Stimulated activated CD8-positive, alpha-beta memory T cell treated with anti-CD3 and anti-CD28 coated beads, Interleukin-2, amount 100 ng/mL, for 48 hours (primary cell): ENCODE measurements around the gene CATSPERB.
"Not testable (repeated sequence)": the region's sequence is repeated elsewhere in the genome, so short reads cannot be mapped to it uniquely, and the experiment has no call there.

ENCODE experiments used
- DNase-seq, 2 donors: peaks; one replicate each; pipeline ENCODE4 v3.0.0-alpha.2; 2020; ENCODE audit warnings: low read depth in 2 of 2

The CATSPERB gene, protein sequence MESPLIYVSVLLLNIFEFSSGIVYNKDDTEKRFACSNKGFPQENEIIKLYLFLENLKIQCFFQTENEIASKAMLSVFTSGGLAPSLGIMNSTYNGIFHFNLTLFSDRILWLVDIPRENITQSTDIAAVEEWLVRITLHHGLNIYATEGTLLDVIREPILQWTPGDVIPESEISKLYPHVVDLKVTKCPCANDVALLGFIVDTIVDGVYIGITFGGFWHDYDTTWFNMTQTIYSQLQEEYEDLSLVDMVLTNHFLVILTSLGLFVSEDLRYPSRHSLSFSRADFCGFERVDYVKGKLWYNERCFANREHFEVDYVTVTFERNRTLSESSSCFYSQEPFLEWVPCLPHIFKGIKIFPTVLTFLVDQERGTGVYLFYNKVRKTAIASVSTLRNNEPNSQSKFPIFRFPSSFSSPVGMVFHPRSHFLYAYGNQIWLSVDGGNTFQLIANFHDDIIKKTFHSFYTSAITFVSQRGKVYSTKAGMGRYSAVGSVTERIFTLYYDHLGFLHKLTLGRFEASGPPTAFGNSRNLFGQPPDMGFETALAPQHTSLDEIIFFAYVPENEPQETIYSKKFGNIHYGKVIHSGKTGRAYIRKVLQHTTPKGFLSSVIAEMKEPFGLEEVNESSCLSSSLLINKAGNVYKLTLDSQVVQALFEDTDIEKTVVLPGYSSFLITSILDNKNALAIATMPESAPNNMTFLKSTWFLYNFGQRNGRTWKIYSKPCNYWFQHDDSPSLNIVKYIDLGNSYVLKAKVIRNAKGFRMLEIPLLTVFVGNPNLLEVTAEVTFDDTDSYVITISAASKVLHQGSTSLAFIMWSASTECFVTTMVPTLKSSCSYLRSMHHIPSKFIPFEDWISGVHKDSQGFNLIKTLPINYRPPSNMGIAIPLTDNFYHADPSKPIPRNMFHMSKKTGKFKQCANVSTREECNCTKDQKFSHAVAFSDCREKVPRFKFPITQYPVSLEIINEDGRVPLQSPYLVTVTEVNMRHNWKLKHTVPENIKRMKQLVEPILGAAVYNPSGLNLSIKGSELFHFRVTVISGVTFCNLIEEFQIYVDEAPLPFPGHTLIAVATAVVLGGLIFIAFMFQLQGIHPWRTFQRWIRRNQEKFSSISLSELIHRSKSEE

DNA sequence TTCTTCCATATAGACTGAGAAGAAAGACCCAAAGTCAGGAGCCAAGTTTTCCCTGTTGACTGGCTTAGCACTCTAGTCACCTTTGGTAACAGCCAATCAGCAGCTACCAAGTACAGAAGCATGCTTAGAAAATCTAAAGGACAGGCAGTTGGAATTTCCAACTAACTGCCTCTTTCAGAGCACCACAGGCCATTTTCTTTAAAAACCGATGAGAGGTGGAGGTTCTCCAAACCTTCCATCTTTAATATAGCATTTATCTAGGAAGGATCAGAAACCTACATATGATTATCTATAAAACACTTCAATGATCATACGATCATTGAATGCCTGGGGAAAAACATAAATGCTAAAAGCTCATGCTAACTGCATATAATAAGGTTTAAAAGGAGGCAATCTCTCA is at the start of gene CATSPERB:
TSS of gene CATSPERB (minus strand) at position 101 of the 400 bp plus-strand sequence. CDS start 2,607 bp downstream, outside the sequence.
- no peak for DNase-seq

DNA sequence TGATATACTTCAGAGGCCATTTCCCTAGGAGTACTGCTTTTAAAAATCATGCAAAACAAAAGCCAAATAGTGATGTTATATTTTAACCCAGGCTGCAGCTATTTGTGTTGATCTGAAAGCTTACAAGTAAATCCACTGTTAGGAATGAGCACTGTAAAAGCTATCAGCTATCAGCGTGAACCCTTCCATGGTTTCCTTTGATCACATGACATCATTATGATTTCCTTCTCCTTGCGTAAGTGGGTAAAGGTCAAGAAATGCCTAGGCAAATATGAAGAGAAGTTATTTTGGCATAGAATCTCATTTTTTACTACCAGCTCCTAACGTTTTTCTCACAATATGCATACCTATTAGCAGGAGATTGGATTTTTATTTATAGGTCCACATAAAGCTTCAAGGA is 48.6 kb upstream of the CATSPERB start:
- DNase-seq: no peak

DNA sequence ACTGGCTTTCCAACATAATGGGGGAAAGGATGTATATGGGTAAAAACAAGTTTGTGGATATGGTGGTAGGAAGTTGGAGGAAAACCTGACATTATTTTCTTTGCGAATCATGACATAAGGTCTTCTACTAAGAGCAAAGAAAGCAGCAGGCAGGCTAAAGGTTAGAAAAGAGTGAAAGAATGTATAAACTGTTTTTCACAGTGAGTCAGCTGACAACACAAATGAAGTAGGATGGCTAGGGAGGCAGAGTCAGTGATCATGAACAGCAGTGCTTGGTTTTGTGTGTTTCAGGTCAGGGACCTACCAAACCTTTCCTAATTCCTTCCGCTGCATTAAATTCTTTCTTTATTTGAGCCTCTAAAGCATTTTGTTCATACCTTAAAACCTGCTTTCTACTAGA is 46.3 kb upstream of the CATSPERB start:
- DNase-seq: no peak

DNA sequence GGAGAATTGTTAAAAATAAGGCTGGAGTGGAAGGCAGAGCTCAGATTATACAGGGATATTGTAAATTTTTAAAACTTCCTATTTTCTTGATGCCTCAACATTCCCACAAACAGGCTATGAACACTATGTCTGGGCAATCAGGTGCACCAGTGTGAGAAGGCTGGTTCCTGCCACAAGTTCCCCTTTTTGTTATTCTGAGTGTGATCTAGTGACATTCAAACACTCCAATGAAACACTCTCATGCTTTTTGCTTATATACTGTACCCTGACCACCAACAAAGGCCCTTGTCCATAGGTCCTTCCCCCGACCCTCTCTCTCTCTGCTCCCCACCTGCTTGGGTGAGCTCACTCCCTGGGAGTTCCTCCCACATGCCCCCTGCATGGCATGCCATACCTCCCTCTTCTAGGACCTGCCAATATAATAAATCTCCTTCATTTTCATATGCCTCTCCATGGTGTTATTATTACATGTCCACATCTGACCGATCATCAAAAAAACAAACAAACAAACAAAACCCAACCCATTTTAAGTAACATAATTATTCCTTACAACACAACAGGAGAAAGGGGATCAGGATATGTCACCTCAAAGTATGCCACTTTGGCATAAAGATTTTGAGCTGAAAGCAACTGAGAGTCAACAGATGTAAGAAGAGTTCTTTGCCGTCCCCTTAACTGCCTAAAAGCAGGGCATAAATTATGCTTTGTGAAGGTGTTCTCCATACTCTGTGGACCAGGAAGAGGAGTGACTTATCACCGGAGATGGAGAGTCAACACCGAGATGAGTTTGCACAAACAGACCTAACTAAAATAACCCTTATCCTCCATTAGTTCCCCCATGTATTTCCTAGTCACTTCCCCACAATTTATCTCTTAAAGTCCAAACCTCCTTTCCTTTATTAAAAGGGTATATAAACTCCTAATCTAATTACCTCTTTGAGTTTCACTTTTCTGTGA is 42.5 kb upstream of the CATSPERB start:
- DNase-seq: no peak

DNA sequence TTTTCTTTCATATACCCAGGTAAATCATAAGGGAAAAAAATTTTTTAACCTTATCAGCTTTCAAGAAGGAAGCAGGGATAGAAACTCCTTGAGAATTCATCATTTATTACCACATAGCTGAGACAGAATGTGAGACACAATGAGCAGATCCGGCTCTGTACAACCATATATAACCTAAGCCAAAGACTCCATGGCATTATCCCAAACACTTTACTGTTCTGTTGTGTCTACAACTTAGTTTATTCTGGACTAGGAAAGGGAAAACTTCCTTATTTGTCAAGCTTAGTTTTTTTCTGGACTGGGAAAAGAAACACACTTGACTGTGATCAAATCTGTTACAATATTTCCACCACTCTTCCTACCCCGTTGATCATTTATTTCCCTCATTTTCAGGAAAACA is 38.3 kb upstream of the CATSPERB start:
- DNase-seq: no peak

DNA sequence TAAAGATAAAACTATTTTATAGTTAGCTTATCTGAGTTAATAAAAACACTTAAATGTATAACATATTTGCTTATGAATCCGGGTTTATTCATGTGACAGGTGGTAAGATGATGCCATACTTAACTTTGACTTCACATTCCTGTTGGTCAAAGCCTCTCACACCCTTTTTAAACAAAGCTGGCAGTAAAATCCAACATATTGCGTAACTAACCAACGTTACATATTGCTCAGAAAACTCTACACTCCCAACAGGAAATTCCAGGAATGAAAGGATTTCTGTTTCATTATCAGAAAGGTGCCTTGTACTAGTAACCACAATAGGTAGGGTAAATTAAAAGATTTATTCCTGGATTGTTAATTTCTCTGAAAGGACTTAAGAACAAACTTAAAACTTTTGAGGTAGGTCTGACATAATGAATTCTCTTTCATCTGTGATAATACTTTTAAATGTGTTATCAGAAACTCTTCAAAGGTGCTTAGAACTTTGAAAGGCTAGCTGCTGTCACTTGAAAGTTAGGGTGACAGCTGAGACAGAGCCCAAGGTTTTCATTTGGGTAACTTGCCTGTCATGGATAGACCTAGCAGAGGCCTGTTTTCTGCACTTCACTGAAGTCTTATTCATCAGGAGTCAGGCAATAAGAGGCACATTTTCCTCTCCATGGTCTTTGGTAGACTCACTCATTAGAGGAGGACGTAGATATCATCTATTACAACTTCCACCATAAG is 23.8 kb upstream of the CATSPERB start:
- DNase-seq: no peak

DNA sequence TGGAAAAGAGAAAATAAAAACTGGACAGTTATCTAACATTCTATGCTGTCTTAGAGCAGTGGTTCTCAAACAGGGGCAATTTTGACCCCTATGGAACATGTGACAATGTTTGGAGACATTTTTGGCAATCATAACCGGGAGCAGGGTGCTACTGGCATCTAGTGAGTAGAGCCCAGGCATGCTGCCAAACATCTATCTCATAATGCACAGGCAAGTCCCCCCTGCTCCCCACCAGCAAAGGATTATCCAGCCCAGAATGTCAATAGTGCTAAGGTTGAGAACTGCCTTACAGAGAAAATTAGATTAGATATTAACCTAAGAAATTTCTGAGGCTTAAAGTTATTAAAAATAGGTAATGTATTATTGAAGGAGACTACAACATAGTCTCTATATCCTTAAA is 22.9 kb upstream of the CATSPERB start:
- no peak for DNase-seq

DNA sequence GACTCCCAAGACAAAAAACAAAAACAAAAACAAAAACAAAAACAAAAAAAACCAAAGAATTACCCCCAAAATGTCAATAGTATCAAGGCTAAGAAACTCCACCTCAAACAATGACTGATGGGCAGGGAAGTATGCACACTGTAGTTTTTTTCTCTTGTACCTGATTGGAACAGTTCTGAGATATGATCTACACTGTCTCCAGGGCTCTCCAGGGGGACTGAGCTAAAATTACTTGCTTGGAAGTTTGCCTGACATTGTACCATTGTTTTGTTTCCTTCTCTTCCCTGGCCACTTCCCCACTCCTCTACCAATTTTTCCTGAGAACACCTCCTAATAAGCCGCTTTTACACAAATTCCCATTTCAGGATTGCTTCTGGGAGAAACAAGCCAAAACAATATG is 22.3 kb upstream of the CATSPERB start:
- no peak for DNase-seq

DNA sequence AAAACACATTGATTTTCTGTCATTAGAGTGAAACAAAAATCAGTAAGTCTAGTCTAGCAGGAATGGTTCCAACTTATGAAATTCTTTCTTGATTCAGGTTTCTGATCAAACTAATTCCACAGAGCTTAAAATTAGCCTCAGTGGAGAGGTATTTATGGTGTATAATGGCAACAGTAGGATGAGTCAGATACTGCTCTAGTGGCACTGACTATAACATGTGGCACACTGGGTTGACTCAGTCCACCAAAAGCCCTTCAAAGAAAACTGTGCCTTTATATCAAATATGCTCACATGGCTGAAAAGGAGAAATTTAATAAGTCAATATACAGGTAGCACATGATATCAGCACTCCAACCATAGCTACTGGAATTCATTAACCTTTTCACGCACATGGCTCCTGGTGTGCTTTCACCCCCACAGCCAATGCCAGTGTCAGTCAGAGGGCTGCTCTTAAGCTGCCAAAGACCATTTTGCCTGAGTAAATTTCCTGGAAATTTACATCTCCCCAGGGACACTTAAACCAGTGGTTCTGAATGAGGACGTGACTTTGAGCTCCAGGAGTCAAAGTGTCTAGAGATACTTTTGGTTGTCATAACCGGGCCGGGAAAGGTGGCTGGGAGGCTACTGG is 21.7 kb upstream of the CATSPERB start:
- DNase-seq: no peak

DNA sequence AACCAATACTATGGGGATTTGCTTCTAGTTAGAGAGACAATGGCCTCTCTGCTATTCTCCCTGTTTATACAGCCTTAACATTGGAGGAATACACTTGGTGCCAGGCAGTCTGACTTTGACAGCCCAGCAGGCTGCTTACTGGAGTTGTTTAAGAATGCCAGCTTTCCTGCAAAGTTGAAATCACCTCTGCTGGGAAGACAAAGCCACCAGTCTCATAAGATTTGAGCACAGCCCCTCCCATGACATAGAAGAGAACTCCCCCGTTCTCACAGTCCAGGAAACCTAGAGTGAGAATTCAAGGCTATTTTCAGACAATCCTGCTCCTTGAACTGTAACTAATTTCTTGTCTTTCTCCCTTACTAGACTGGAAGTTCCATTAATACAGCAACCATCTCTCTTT is 21.1 kb upstream of the CATSPERB start:
- DNase-seq: no peak

DNA sequence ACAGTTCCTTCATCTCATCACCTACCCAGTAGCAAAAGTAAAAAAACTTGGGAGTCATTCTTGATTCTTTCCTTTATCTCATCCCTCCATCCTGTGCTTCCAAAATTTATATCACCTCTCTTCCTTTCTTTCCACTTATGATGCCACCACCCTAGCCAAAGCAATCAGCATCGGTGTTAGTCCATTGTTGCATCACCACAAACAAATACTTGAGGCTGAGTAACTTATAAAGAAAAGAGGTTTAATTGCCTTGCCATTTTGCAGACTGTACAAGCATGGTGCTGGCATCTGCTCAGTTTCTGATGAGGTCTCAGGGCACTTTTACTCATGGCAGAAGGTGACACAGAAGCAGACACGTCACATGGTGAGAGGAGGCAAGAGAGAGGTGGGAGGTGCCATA is 19.8 kb upstream of the CATSPERB start:
- no peak for DNase-seq

DNA sequence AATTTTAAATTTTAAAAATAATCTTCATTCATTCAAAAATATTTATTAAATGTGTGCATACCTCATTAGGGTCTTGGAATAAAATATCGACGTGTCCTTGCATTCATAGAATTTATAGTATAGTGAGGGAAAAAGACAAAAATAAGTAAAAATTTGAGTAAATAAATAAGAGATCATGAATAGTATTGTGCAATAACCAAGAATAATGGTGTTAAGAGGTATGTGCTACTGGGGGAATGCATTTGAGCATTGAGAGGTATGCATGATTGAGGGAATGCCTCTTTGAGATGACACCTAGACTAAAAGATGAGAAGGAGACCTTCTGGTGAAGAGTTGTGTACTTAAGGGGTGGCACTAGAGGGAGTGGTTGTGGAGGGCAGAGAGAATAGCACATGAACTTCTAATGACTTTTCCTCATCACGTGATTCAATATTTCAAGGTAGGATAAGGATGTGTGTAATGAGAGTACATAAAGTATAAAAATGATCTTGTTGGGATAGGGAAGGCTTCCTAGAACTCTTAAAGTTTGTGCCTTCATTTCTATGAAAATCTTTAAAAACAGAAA is 18.8 kb upstream of the CATSPERB start:
- no peak for DNase-seq

DNA sequence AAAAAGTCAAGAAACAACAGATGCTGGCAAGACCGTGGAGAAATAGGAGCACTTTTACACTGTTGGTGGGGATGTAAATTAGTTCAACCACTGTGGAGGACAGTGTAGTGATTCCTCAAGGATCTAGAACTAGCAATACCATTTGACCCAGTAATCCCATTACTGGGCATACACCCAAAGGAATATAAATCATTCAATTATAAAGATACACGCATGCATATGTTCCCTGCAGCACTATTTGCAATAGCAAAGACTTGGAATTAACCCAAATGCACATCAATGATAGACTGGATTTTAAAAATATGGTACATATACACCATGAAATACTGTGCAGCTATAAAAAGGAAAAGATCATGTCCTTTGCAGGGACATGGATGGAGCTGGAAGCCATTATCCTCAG is 18.0 kb upstream of the CATSPERB start:
- DNase-seq: no peak

DNA sequence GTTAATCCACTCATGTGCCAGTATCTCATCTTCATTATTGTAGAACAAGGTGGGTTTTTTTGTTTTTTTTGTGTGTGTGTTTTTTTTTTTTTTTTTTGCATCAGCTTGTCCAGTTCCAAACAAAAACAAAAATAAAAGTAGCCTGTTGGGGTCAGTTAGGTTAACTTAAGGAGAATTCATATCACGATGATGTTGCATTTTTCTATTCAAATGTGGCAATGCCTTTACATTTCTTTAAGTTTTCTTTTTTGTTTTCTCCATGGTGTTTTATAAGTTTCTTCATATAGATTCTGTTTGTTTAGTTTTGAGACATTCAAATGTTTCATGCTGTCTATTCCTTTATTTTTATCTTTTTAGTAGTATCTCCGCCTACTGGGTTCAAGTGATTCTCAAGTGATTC is 16.2 kb upstream of the CATSPERB start:
- no peak for DNase-seq

DNA sequence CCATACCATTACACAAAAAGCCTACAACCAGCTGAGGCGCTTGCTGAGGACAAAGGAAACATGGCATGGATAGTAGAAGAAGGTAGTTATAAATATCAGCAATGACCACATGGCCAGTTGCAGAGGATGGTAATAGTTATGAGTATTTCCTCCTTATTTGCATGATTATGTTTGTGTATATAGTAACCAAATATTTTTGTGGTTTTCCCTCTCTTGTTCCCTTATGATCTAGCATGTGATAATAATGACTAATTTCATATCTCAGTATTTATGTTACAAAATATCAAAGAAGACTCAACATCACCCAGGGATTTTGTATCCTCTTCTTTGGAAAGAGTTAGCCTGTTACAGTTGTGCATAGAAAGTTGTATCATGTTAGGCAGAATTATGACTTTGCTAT is 13.5 kb upstream of the CATSPERB start:
- no peak for DNase-seq

DNA sequence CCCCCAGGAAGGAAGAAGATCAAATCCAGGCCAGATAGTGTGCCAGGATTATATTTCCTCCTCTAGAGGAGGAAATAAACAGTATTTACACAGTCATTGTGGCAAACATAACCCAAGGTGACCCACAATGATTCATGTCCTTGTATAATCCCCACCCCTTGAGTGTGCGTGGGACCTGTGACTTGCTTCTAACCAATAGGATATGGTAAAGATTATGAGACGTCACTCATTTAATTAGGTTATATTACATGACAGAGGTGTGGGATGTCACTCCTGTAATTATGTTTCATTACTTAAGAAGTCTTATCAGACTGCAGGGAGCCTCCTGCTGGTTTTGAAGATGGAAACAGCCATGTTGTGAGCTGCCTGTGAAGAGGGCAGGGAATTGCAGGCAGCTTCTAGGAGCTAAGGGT is 12.2 kb upstream of the CATSPERB start:
- DNase-seq: no peak

DNA sequence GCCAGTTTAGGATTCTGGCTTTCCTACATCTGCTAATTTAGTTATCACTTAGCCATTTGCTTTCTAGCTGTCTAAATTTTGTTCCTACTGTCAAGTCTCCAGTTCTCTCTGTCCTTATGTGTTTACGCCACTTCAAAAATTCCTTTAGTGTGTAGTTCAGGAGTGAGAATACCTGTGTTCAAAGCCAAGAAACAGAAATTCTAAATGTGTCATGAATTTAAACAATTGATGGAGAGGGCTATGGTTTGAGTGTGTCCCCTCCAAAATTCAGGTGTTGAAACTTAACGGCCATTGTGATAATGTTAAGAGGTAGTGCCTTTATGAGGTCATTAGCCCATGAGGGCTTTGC is 11.4 kb upstream of the CATSPERB start:
- DNase-seq: no peak

DNA sequence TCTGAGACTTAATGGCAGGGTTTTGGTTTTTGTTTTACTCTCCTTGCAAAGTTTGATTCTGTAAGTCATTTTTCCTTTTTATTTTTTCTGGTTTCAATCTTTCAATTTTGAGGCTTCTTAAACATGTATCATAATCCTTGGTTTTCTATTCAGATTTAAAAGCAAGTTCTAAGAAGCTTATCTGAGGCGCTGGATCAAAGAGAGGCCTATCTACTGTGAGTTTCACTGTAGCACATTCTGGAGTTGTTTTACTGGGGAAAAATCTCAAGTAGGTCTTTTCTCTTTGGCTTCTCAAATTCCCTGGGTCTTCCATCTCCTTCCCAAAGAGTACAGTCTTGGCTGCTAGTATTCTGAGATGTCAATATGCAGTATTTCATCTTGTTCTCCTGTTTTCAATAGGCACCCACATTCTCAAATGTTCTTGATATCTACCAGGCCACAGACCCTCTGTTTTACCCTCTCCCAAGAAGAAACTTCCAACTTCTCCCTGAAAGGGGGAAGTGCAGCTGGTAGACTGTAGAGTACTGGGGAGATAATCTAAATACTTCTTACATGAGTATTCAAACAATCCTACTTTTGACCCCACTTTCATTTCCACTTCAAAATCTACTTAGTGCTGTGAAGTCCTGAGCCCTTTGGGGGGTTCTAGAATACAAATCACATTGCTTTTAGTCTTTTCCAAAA is 10.9 kb upstream of the CATSPERB start:
- DNase-seq: no peak

DNA sequence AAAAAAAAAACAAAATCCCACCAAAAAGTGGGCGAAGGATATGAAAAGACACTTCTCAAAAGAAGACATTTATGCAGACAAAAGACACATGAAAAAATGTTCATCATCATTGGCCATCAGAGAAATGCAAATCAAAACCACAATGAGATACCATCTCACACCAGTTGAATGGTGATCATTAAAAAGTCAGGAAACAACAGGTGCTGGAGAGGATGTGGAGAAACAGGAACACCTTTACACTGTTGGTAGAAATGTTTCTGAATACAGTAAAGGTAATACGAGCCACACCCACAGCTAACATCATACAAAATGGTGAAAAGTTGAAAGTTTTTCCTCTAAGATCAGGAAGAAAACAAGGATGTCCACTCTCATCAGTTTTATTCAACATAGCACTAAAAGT is 8.0 kb upstream of the CATSPERB start:
- not testable (repeated sequence) for DNase-seq
